HG03469 (cell line): ENCODE measurements around the gene KRTAP5-8.
"Not testable (repeated sequence)": the region's sequence is repeated elsewhere in the genome, so short reads cannot be mapped to it uniquely, and the experiment has no call there.

Source experiments
- ATAC-seq: cut with Tn5 transposase; IDR thresholded peaks from one replicate; pipeline ENCODE4 v1.9.1; 2021; ENCODE audit warnings: mild to moderate bottlenecking, moderate library complexity, moderate number of reproducible peaks; ENCODE audit not compliant: unreplicated experiment

KRTAP5-8 gene

DNA sequence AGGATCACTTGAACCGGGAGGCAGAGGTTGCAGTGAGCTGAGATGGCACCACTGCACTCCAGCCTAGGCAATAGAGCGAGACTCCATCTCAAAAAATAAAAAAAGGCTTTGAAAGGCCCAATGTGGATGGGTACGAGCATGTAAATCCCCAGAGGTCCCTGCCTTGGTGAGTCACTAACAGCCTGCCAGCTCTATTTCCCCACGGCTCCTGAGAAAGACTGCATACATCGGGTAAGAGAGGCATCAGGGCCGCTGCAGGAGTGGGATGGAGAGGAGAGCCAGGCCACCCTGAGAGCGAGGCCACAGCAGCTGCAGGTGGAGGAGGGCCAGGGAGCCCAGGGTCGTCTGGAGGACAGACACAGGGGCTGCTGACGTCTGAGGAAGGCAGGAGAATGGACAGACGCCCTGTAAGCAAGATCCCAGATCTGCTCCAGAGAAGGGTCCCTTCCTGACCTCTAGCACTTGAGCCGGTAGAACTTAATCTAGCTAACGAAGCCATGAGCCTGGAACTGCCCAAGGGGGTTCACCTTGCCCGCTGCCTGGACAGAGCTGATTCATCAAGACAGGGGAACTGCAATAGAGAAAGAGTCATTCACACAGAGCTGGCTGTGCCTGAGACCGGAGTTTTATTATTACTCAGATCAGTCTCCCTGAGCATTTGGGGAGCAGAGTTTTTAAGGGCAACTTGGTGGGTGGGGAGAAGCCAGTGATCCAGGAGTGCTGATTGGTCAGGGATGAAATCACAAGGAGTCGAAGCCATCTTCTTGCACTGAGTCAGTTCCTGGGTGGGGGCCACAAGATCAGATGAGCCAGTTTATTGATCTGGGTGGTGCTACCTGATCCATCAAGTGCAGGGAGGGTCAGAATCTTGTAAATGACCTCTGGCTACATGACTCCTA lies 5.3 kb downstream of the KRTAP5-8 start:
- ATAC-seq: no peak

DNA sequence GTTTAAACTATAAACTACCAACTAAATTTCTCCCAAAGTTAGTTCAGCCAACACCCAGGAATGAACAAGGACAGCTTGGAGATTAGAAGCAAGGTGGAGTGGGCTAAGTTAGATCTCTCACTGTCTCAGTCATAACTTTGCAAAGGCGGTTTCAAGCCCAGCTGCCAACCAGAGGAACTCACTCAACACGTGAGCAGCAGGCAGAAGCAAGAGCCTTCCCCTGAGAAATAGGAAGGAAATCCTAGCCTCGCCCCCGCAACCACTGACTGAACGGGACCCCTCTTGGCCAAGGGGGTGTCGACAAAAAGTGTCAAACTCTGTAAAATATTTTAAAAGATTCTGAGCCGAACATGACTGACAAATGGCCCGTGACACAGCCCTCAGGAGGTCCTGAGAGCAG lies 6.0 kb downstream of the KRTAP5-8 start:
- no peak for ATAC-seq

DNA sequence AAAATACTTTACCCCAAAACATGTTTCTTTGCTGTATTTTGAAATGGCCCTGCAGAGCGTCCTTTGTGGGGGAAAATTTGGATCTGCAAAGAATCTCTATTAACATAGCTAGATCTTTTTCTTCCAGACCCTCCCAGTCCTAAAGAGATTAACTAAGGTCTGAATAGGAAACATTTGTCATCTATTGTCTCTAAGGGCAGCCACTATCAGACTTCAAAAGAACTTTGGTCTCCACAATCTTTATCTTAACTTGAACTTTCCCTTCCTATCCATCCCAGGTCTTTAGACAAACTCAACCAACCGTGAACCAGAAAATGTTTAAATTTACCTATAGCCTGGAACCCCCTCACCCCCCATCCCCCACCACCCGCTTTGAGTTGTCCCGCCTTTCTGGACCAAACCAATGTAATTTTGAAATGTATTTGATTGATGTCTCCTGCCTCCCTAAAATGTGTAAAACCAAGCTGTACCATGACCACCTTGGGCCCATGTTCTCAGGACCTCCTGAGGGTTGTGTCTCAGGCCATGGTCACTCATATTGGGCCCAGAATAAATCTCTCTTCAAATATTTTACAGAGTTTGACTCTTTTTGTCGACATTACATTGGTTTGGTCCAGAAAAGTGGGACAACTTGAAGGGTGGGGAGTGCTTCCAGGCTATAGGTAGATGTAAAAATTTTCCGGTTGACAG lies 6.8 kb downstream of the KRTAP5-8 start:
- ATAC-seq: no peak

DNA sequence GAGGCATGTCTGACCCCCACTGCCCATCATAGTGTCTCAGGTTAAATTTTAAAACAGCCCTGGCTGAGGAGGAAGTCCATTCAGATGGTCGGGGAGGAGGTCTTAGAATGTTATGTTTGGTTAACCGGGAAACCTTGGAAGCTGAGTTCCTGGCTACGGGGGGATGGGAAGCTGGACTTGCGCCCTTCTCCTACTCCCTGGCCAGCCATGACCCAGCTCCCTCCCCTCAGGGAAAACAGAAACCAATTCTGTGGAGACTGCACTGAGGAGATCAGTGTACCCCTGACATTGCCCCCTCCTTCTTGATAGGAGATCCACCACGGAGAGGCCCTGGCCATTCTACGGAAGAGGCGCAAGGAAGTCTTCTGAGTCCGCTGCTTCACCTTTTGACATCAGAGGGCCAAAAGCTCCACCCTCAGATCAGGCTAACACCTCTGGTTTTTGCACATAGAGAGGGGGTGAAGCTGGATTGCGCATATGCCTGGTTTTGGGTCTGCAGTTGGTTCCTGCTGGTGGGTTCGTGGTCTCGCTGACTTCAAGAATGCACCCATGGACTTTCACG lies 7.7 kb downstream of the KRTAP5-8 start:
- no peak for ATAC-seq

DNA sequence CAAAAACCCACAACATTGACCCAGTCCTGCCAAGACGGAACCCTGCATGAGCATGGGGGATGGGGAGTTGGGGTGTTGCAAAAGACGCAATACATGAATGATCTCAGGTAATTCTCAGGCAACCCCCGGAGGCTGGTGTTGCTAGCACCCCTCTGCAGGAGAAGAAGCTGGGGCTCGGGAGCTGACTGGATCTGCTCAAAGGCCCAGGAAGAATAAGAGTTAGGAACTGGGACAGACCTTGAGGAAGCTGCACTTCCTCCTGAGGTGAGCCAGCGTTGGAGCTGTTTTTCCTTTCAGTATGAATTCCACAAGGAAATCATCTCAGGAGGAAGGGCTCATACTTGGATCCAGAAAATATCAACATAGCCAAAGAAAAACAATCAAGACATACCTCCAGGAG lies 10.3 kb downstream of the KRTAP5-8 start, which contains the start of gene KRTAP5-9:
KRTAP5-9 (plus strand) TSS at position 301 of the 400 bp plus-strand sequence. CDS start 238 bp downstream, outside the sequence.
- no peak for ATAC-seq

DNA sequence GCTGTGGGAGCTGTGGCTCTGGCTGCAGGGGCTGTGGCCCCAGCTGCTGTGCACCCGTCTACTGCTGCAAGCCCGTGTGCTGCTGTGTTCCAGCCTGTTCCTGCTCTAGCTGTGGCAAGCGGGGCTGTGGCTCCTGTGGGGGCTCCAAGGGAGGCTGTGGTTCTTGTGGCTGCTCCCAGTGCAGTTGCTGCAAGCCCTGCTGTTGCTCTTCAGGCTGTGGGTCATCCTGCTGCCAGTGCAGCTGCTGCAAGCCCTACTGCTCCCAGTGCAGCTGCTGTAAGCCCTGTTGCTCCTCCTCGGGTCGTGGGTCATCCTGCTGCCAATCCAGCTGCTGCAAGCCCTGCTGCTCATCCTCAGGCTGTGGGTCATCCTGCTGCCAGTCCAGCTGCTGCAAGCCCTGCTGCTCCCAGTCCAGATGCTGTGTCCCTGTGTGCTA lies 10.9 kb downstream of the KRTAP5-8 start:
- no peak for ATAC-seq

DNA sequence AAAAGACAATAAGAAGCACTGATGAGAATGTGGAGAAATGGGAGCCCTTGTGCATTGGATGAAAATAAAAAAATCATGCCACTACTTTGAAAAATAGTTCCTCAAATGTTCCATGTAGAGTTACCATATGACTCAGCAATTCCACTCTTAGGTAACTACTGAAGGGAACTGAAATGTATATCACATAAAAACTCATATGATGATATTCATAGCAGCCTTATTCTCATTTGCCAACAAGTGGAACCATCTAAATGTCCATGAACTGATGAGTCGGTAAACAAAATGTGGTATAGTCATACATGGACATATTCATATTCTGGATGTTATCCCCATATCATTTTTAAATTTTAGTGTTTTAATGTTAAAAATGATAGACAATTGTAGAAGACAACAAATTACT lies 13.9 kb downstream of the KRTAP5-8 start:
- no peak for ATAC-seq

DNA sequence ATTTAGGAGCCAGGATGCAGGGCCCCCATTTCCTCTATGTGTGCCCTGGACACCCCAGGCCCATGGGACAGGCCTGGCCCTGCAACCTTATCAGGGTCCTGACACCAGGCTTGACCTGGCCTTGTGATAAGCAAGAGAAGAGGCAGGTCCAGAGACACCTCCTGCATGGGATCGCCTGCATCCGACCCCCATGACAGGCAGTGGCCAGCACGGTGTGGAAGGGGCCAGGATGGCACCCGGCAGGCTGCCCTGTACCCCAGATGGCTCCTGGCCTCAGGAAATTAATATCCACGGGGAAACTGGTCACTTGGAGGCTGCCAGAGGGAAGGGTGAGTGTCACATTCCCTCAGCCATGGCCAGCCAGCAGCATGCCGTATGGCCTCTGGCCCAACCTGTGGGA lies 17.2 kb downstream of the KRTAP5-8 start:
- no peak for ATAC-seq

DNA sequence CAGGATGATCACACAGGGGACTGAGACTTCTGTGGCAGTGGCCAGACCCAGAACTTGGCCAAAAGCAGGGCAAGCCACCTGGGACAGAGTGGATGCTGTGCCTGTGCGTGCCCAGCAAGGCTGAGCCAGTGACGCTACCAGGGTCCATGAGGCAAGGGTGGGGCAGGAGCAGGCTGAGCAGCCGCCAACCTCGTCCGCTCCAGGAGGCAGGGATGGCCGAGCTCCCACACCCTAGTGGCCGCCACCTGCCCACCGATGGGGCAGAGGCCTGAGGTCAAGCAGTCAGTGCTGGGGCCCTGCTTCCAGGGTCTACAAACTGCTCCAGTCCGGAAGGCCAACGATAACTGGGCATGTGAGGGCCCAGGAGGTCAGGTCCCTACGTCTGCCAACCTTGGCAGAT lies 17.7 kb downstream of the KRTAP5-8 start:
- no peak for ATAC-seq

DNA sequence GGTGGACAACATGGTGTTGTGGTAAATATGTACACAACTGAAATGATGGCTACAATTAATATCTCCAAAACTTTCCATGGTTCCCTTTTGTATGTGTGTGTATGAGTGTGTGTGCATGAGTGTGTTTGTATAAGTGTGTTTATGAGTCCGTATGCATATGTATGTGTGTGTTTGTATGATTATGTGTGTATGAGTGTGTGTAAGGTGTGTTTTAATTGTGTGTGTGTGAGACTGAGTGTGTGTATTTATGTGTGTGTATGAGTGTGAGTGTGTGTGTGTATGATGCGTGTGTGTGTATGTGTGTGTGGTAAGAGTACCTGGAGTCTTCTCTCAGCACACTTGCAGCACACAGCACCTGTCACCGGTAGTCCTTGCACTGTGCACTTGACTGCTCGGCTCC lies 18.2 kb downstream of the KRTAP5-8 start:
- ATAC-seq: no peak

DNA sequence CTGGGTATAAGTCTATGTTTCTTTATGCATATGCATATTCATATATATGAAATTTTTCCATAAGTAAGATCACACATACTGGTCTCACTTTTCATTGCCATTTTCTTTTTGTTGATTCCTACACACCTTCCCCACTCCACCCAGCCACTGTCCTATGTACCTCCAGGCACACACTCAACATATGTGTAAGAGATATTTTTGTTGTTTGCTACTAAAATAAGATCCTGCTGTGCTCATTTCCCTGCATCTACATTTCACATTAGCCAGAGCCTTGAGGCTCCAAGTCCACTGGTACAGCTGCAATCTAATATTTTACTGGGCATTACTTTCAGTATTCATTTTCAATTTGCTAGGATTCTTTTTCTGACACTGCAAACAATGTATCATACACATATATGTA lies 19.4 kb downstream of the KRTAP5-8 start:
- no peak for ATAC-seq

DNA sequence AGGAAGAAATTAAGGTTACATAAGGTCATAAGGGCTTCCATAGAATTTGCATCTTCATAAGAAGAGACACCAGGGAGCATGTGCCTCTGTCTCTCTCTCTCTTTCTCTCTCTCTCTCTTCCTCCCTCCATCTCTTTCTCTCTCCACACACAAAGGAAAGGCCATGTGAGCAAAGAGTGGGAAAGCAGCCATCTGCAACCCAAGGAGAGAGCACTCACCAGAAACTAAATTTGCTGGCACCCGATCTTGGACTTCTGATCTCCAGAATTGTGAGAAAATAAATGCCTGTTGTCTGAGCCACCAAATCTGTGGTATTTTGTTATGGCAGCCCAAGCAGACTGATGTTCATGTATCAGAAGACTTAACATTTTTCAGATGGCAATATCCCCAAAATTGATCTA lies 21.2 kb downstream of the KRTAP5-8 start:
- no peak for ATAC-seq

DNA sequence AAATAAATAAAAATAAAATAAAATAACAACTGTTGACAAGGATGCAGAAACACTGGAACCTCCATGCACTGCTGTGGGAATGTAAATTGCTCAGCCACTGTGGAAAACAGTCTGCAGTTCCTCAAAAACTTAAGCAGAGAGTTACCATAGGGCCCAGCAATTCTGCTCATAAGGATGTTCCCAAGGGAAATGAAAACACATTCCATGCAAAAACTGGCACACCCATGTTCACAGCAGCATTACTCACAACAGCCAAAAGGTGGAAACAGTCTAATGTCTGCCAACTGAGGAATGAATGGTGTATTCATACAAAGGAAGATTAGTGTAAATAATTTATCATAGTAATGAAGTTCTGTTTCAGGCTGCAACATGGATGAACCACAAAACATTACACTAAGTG lies 24.3 kb downstream of the KRTAP5-8 start:
- no peak for ATAC-seq

DNA sequence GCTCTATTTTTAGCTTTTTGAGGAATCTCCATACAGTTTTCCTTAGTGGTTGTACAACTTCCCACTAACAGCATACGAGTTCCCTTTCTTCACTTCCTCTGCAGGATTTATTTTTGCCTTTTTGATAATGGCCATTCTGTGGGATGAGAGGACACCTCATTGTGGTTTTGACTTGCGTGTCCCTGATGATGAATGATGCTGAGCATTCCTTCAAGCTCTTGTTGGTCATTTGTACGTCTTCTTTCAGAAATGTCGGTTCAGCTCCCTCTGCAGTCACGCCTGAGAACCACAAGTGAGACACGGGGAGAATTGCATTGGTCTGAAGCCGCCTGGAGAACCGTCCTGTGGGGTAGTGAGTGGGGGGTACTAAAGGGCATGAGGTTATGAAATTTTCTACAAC lies 25.6 kb downstream of the KRTAP5-8 start:
- ATAC-seq: no peak

DNA sequence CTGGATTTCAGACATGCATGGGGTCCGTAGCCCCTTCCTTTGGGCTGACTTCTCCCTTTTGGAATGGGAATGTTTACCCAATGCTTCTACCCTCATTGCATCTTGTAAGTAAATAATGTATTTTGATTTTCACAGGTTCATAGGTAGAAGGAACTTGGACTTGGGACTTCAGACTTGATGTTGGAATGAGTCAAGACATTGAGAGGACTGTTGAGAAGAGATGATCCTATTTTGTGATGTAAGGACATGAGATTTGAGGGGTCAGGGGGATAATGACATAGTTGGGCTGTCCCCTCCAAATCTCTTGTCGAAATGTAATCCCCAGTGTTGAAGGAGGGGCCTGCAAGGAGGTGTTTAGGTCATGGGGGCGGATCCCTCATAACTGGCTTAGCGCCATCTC lies 26.6 kb downstream of the KRTAP5-8 start:
- ATAC-seq: no peak

DNA sequence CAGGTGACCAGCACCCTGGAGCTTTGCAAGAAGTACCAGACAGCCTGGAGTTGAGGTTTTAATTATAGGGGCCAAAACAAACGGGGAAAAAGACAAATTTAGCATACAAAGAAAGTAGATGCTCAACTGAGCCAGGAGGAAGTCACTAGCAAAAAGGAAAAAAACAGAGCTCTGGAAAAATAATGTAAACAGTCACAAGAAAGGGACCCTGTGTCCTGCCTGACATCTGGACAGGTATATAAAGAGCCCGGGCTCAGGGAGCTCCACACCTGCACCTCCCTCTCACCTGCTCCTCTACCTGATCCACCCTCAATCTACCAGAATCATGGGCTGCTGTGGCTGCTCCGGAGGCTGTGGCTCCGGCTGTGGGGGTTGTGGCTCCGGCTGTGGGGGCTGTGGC lies 27.4 kb downstream of the KRTAP5-8 start, which contains the start of gene KRTAP5-10:
KRTAP5-10 (plus strand) TSS at position 301 of the 400 bp plus-strand sequence; CDS start at position 326, 25 bp downstream.
- ATAC-seq: no peak

DNA sequence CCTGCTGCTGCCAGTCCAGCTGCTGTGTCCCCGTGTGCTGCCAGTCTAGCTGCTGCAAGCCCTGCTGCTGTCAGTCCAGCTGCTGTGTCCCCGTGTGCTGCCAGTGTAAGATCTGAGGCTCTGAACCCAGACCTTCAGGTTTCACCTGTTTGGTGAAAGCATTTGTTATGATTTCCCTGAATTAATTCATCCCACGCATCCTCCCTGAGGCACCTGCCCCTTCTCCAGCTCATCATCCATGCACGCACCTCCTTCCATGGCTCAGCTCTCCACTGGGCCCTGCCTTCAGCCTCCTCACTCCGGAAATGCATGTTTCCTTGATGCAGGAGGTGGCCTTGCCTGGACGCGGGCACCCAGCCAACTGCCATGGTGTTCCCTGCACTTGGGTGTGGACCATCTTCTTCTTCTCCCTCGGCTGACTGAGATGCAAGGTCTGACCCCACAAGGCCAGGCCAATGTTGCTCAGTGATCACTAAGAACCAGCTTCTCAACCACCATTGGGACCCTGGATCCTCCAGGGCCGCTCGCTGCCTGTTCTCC lies 28.3 kb downstream of the KRTAP5-8 start:
- no peak for ATAC-seq

DNA sequence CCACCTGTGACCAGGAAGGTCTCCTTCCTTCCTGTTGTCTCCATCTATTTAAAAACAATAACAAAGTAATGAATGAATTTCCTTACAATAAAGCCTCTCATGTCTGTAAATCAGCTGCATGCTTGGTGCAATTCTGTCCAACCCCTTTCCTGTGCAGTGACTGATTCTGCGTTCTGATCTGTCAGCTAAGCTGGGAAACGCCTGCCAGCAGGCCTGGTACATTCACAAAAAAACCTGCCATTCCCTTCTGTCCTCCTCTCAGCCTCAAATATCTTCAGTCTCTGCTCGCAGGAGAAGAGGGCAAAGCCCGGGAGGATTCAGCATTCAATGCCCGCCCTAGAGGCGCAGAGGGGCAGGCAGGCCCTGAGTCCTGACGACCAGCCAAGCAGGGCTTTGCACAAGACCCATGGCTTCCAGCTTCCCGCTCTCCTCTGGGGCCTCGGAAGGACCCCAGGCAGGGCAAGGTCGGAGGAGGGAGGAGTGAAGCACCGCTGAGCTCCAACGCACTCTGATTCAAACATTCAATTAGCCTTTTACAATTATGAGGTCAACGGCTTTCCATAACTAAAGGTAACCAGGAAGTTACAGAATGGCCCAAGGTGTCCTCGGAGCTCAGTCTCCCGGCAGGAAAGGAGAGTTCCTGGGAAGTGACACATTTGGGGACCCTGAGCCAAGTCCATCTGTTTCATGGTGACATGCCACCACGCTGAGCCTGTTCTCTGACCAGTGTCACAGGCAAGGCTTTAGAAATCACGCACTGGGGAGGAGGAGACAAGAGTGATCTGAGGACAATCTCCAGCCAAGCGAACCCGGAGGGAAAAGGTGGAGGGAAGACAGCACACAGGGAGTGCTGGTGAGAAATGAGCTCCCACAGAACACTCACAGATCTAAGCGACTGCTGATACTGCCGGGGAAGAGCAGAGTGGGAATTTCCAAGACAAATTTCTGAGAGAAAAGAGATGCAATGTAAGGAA lies 29.1 kb downstream of the KRTAP5-8 start:
- not testable (repeated sequence) for ATAC-seq

DNA sequence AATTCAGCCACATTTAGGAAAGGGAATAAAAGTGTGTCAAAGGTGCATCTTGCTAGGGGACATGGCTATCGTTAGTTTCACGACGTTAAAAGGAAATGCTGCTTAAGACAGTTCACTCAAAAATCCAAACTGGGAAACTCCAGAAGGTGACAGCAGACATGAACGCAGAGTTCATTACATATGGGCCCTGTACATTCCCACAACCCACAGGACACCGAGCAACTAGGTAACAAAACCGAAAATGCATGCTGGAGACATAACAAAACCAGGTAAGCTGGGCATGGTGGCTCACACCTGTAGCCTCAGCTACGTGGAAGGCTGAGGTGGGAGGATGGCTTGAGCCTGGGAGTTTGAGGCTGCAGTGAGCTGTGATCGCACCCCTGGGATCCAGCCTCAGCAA lies 29.8 kb downstream of the KRTAP5-8 start:
- not testable (repeated sequence) for ATAC-seq

DNA sequence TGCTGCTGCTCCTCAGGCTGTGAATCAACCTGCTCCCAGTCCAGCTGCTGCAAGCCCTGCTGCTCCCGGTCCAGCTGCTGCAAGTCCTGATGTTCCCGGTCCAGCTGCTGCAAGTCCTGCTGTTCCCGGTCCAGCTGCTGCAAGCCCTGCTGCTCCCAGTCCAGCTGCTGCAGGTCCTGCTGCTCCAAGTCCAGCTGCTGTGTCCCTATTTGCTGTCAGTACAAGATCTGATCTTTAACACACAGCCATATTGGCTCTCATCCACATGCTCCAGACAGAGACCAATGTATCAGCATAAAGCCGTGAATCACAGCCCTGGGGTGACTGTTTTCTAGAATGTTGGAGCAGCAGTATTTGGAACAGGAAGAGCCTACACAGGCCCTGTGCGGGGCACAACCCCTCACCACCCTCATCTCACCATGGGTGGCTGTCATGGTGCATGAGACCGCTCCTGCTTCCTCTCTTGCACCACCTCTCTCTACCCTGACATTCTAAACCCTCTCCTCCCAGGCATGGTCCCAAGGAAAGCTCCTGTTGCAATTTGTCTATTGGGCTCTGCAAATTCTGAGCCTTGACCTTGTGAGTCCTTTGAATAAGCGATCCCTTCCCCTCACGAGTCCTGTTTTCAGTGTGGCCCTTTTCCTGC lies 31.0 kb downstream of the KRTAP5-8 start:
- no peak for ATAC-seq
